Fibroblast of mammary gland (primary cell): ENCODE data around the gene PITX1.

Experiments
- DNase-seq: peaks from one replicate; pipeline ENCODE4 v3.0.0-alpha.2; 2010; ENCODE audit warnings: low read depth
- H3K4me3 ChIP-seq: 2 replicates; pipeline ENCODE4 v1.5.1; 2011; ENCODE audit warnings: low read depth, mild to moderate bottlenecking, low read length, moderate library complexity; ENCODE audit not compliant: control insufficient read depth
- TF ChIP-seq, protein P1 (sequence below): conservative IDR thresholded peaks from 2 replicates; pipeline ENCODE4 v1.5.1; 2011; ENCODE audit warnings: low read depth, low read length, inconsistent platforms; ENCODE audit not compliant: control insufficient read depth, insufficient read depth

The PITX1 gene

DNA sequence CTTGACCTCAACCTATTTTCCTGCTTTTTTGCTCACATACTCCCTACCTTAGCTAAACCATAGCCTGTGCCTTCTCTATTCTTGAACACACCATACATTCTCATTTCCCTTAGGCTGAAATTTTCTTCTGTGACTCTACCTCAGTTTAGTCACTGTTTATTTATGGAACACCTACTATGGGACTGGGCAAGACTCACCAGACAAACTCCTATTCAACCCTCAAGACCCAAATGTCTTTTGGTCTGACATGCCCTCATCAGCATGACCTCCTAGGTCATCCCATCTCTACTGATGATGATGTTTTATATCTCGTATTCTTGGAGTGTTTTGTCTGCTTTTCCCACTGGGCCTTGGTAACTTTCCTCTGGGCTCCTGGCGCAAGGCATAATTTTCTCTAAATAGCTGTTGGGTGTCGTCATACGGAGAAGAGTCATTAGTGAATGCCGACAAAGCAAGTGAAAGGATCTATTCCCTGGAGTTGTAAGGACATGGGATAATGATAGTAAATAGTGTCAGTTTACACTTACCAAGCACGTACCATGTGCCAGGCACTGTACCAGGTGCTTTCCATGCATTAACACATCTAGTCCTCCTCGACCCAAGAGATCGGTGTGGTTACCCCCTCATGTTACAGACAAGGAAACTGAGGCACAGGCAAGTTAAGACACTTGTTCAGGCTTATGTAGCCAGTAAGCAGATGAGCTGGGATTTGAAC is 22.4 kb upstream of the PITX1 start:
- no peak for DNase-seq
- H3K4me3 ChIP-seq, result no peak overlapping the region
- TF ChIP-seq, protein P1, sequence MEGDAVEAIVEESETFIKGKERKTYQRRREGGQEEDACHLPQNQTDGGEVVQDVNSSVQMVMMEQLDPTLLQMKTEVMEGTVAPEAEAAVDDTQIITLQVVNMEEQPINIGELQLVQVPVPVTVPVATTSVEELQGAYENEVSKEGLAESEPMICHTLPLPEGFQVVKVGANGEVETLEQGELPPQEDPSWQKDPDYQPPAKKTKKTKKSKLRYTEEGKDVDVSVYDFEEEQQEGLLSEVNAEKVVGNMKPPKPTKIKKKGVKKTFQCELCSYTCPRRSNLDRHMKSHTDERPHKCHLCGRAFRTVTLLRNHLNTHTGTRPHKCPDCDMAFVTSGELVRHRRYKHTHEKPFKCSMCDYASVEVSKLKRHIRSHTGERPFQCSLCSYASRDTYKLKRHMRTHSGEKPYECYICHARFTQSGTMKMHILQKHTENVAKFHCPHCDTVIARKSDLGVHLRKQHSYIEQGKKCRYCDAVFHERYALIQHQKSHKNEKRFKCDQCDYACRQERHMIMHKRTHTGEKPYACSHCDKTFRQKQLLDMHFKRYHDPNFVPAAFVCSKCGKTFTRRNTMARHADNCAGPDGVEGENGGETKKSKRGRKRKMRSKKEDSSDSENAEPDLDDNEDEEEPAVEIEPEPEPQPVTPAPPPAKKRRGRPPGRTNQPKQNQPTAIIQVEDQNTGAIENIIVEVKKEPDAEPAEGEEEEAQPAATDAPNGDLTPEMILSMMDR, result no peak

DNA sequence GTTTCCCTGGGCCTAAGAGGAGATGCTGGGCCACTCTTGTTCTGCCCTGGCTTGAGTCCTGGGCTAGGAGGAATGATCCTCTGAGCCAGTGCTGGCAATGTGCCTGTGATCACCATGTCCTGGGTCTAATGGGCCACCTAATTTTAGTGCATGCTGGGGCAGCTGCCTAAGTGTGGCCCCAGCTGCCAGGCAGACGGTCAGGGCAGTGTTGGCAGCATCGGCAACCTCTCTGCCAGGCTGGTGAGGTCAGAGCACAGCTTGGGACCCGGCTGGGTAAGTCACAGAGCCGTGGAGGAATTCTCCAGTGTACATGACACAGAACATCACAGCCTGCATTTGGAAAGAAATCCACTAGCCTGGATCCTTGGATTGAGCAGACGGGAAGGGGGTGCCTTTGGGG is 21.4 kb upstream of the PITX1 start:
- DNase-seq, result no peak
- H3K4me3 ChIP-seq, result no peak overlapping the region
- TF ChIP-seq, protein P1, result no peak

DNA sequence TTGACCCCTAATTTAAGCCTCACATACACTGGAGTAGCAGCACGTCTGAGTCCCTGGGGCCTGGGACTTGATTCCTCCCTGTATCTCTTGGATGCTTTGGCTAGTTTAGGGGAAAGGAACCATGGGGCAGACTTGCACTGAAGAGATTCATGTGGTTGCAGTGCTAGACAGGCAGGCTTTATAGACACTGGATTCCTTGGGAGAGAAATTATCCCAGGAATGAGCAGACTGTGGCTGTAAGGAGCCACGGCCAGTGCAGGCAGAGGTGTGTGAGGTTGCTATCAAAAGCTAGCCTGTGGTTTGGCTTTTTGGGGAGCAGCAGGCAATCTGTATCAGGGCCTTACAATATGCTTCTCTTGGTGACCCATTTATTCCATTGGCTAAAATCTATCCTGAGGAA is 20.5 kb upstream of the PITX1 start:
- no peak for DNase-seq
- TF ChIP-seq, protein P1, result no peak
- no peak overlapping the region for H3K4me3 ChIP-seq

DNA sequence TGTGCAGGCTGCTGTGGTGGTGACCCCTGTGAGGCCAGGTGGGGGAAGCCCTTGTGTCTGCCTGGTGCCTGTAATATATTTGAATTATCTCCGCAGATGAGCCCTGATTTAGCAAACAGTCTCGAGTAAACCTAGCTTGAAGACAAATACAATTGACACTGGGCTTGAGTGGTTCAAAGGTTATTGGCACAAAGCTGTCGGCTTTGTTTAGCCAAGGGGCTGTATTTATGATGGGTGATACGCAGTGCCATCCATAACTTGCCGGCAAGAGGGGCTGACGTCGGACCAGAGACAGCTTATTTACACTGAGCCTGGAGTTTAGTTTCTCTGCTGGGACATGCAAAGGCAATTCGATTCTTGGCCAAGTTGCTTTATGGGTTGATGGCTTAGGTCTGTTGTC is 20.0 kb upstream of the PITX1 start:
- DNase-seq, result no peak
- no peak overlapping the region for H3K4me3 ChIP-seq
- TF ChIP-seq, protein P1, result no peak

DNA sequence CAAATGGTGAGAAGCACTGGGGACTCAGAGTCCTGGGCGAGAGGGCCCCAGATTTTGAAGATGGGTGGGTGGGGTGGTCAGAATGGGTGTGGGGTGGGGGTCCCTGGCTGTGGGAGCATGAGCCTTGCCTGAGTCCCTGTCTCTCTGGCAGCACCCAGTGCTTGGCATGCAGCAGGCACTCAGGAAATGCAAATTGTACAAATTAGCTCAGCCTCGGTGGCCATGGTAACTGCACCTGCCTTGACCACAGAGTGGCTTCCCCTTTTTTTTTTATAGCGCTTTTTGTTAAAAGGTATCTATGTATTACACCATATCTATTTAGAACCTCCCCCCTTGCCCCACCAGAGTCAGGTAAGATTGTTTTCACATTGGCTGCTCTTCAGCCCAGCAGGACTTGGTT is 19.2 kb upstream of the PITX1 start:
- H3K4me3 ChIP-seq, result no peak overlapping the region
- no peak for DNase-seq
- TF ChIP-seq, protein P1, result no peak

DNA sequence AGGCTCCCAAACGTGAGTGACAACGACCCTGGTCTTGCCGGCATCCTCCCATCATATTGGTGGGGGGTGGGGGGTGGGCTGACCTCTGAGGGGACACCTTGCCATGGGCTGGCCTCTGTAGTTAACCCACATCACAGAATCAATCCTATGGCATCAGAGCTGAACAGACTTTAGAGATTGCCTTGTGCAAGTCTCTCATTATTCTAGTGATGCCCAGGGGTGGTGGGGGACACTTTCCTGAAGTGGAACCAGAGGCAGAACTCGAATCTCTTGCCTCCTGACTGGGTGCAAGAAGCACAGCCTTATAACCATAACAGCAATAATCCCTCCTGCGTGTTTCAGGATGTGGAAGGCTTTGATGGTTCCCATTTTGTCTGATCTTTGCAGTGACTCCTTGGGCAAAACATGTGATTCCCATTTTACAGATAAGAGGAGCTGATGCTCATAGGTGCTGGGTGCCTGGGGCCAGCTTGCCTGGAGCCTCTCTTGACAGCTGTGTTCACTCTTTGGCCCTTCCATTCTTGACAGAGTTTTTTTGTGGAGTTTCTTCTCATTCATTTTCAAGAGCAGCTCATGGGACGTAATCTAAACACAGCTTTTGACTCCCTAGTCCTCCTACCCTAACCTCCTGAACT is 18.6 kb upstream of the PITX1 start:
- DNase-seq, result no peak
- no peak overlapping the region for H3K4me3 ChIP-seq
- TF ChIP-seq, protein P1, result no peak
